ENCODE results near the gene BZW2.

The BZW2 gene

DNA sequence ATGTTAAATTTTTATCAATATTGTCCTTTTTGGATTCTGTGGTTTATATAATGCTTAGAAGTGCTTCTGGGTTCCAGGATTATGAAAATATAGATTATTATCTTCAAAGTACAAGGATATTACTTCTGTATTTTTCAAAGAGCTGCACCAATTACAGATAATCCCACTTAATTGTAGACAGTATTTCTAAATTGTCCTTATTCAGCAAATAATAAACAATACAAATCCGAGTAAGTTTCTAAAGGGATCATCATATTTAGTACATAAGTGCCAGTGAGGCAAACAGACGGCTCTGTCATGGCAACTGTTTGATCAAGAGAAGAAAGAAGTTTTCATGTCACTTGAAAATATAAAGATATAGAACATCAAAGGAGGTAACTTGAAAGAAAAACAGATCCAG is 19.6 kb upstream of the BZW2 start:
- Histone ChIP-seq H3K36me3 (ENCODE audit: control insufficient read depth in 1 of 2, insufficient read depth in 2 of 2, low read depth in 1 of 2, low read length in 2 of 2) (peaks cover 6 to 53% of the 10 kb centered on the region in 2 experiments), H3K14ac (ENCODE audit: low read length in 2 of 2) (no peak overlapping the region), H3K4ac (ENCODE audit: low read depth in 1 of 2, low read length in 2 of 2) (no peak overlapping the region), H2BK5ac (ENCODE audit: low read depth, low read length, poor library complexity, severe bottlenecking) (no peak overlapping the region), H3K27me3 (ENCODE audit: control insufficient read depth in 1 of 2, insufficient read depth in 1 of 2, low read length in 2 of 2) (no peaks in the 10 kb centered on the region), H3K4me2 (ENCODE audit: low read length, poor library complexity, severe bottlenecking) (no peak overlapping the region), H2AK5ac (ENCODE audit: low read length, severe bottlenecking) (no peak overlapping the region), H3K23ac (ENCODE audit: low read length in 2 of 2) (no peak overlapping the region), H2BK120ac (ENCODE audit: low read depth, low read length) (no peak overlapping the region), H3K18ac (ENCODE audit: low read depth in 1 of 2, low read length in 2 of 2) (no peak overlapping the region), H4K8ac (ENCODE audit: low read length) (no peak overlapping the region), H3K9me3 (ENCODE audit: control insufficient read depth, low read length) (no peaks in the 10 kb centered on the region), H2BK15ac (ENCODE audit: low read depth, poor library complexity, severe bottlenecking) (no peak overlapping the region), H3K79me1 (replicated peaks; ENCODE audit: low read length, poor library complexity, severe bottlenecking) (peaks cover 15% of the 10 kb centered on the region), H3K27ac (ENCODE audit: low read length, poor library complexity, severe bottlenecking) (no peak overlapping the region), H3K4me3 (ENCODE audit: insufficient read depth in 1 of 2, low read depth in 1 of 2, low read length in 2 of 2) (no peak overlapping the region), H3K4me1 (ENCODE audit: control insufficient read depth, insufficient read depth, low read depth, low read length) (no peaks in the 10 kb centered on the region), H2BK12ac (ENCODE audit: low read length in 2 of 2) (no peak overlapping the region), H4K91ac (ENCODE audit: low read length) (no peak overlapping the region), H3K9ac (ENCODE audit: low read length) (no peak overlapping the region), H2AFZ (ENCODE audit: low read depth, low read length) (no peak overlapping the region)
- no peak for DNase-seq
- WGBS: no CpG with 5 or more reads among the region's 2 CpGs

DNA sequence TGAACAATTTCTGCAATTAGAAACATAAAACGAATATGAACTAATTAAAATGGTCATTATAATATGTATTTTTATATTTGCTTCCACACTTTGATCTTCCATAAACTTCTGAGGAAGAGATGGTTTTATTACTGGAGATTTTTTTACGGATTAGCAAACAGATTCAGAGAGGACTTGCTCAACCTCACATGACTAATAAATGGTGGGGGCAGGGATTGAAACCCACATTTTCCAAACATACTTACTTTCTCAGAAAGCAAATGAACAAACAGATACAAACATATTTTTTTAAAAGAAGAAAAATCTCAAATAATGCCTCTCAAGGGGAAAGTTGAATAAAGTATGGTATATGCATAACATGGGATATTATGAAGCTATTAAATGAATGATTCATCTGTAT is 18.7 kb upstream of the BZW2 start:
- Histone ChIP-seq H3K27me3 (ENCODE audit: control insufficient read depth in 1 of 2, insufficient read depth in 1 of 2, low read length in 2 of 2) (no peaks in the 10 kb centered on the region), H3K18ac (ENCODE audit: low read depth in 1 of 2, low read length in 2 of 2) (no peak overlapping the region), H4K8ac (ENCODE audit: low read length) (no peak overlapping the region), H3K79me1 (replicated peaks; ENCODE audit: low read length, poor library complexity, severe bottlenecking) (peaks cover 15% of the 10 kb centered on the region), H3K4me1 (ENCODE audit: control insufficient read depth, insufficient read depth, low read depth, low read length) (no peaks in the 10 kb centered on the region), H2AFZ (ENCODE audit: low read depth, low read length) (no peak overlapping the region), H3K9me3 (ENCODE audit: control insufficient read depth, low read length) (no peaks in the 10 kb centered on the region), H2BK12ac (ENCODE audit: low read length in 2 of 2) (no peak overlapping the region), H3K4me2 (ENCODE audit: low read length, poor library complexity, severe bottlenecking) (no peak overlapping the region), H3K23ac (ENCODE audit: low read length in 2 of 2) (no peak overlapping the region), H3K4me3 (ENCODE audit: insufficient read depth in 1 of 2, low read depth in 1 of 2, low read length in 2 of 2) (no peak overlapping the region), H2BK15ac (ENCODE audit: low read depth, poor library complexity, severe bottlenecking) (no peak overlapping the region), H3K36me3 (ENCODE audit: control insufficient read depth in 1 of 2, insufficient read depth in 2 of 2, low read depth in 1 of 2, low read length in 2 of 2) (peaks cover 6 to 50% of the 10 kb centered on the region in 2 experiments), H3K27ac (ENCODE audit: low read length, poor library complexity, severe bottlenecking) (no peak overlapping the region), H4K91ac (ENCODE audit: low read length) (no peak overlapping the region), H2BK120ac (ENCODE audit: low read depth, low read length) (no peak overlapping the region), H3K9ac (ENCODE audit: low read length) (peak overlapping the region; percentile 39), H3K14ac (ENCODE audit: low read length in 2 of 2) (no peak overlapping the region), H2AK5ac (ENCODE audit: low read length, severe bottlenecking) (no peak overlapping the region), H3K4ac (ENCODE audit: low read depth in 1 of 2, low read length in 2 of 2) (no peak overlapping the region), H2BK5ac (ENCODE audit: low read depth, low read length, poor library complexity, severe bottlenecking) (no peak overlapping the region)
- WGBS: no CpG with 5 or more reads among the region's 2 CpGs
- DNase-seq: peak; percentile 60

DNA sequence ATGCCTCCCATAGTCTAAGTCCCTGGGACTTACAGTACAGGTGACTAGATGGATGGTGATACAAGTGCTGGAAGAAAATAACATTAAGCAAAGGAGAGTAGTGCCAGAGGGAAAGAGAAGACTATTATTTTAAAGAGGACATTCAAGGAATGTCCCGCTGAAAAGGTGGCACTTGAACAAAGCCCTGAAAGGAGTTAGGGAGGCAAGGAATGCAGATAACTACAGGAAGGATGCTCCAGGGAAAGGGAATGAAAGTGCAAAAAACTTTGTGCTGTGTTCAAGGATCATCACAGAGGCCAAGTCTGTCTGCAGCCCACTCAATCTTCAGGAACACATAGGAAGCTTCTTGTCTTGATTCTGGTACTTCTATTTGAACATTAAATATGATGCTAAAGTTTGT is 15.3 kb upstream of the BZW2 start:
- Histone ChIP-seq H3K27ac (ENCODE audit: low read length, poor library complexity, severe bottlenecking) (no peak overlapping the region), H3K18ac (ENCODE audit: low read depth in 1 of 2, low read length in 2 of 2) (no peak overlapping the region), H2BK12ac (ENCODE audit: low read length in 2 of 2) (no peak overlapping the region), H3K4me1 (ENCODE audit: control insufficient read depth, insufficient read depth, low read depth, low read length) (no peaks in the 10 kb centered on the region), H3K4me2 (ENCODE audit: low read length, poor library complexity, severe bottlenecking) (no peak overlapping the region), H2BK120ac (ENCODE audit: low read depth, low read length) (no peak overlapping the region), H3K9me3 (ENCODE audit: control insufficient read depth, low read length) (no peaks in the 10 kb centered on the region), H2BK15ac (ENCODE audit: low read depth, poor library complexity, severe bottlenecking) (no peak overlapping the region), H2BK5ac (ENCODE audit: low read depth, low read length, poor library complexity, severe bottlenecking) (no peak overlapping the region), H3K9ac (ENCODE audit: low read length) (no peak overlapping the region), H3K36me3 (ENCODE audit: control insufficient read depth in 1 of 2, insufficient read depth in 2 of 2, low read depth in 1 of 2, low read length in 2 of 2) (peaks cover 3 to 31% of the 10 kb centered on the region in 2 experiments), H3K4ac (ENCODE audit: low read depth in 1 of 2, low read length in 2 of 2) (no peak overlapping the region), H3K23ac (ENCODE audit: low read length in 2 of 2) (no peak overlapping the region), H3K27me3 (ENCODE audit: control insufficient read depth in 1 of 2, insufficient read depth in 1 of 2, low read length in 2 of 2) (no peaks in the 10 kb centered on the region), H3K79me1 (replicated peaks; ENCODE audit: low read length, poor library complexity, severe bottlenecking) (peaks cover 17% of the 10 kb centered on the region), H4K91ac (ENCODE audit: low read length) (no peak overlapping the region), H3K4me3 (ENCODE audit: insufficient read depth in 1 of 2, low read depth in 1 of 2, low read length in 2 of 2) (no peak overlapping the region), H2AFZ (ENCODE audit: low read depth, low read length) (no peak overlapping the region), H2AK5ac (ENCODE audit: low read length, severe bottlenecking) (no peak overlapping the region), H4K8ac (ENCODE audit: low read length) (no peak overlapping the region), H3K14ac (ENCODE audit: low read length in 2 of 2) (no peak overlapping the region)
- DNase-seq: no peak
- 85% methylated on average over 1 of the region's 1 CpG for WGBS

DNA sequence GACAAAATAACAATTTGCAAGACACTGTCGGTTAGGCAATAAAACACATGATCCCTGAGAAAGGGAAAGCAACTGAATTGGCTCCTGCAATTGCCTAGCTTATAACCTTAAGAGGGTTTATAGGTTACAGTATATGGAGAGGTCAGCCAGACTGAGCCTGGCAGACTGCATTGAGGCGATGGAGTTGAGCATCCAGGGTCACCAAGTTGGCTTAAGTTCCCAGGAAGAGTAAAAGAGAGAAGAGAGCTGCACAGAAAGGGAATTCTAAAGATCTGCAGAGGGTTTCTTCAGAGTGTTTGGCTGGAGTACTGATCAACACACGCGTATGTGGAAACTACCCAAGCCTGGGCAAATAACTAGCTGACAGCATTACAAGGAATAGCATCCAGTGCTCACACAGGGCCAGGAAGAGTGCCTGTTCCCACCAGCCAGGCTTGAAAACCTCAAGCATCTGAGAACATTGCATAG is 11.7 kb upstream of the BZW2 start:
- no peak overlapping the region for H2BK15ac ChIP-seq (ENCODE audit: low read depth, poor library complexity, severe bottlenecking)
- no peak overlapping the region for H3K18ac ChIP-seq (ENCODE audit: low read depth in 1 of 2, low read length in 2 of 2)
- no peak overlapping the region for H3K27ac ChIP-seq (ENCODE audit: low read length, poor library complexity, severe bottlenecking)
- H3K27me3 ChIP-seq (ENCODE audit: control insufficient read depth in 1 of 2, insufficient read depth in 1 of 2, low read length in 2 of 2): no peaks in the 10 kb centered on the region
- no peak overlapping the region for H3K4me2 ChIP-seq (ENCODE audit: low read length, poor library complexity, severe bottlenecking)
- peaks cover 0 to 29% of the 10 kb centered on the region in 2 experiments for H3K36me3 ChIP-seq (ENCODE audit: control insufficient read depth in 1 of 2, insufficient read depth in 2 of 2, low read depth in 1 of 2, low read length in 2 of 2)
- H3K23ac ChIP-seq (ENCODE audit: low read length in 2 of 2): no peak overlapping the region
- H4K8ac ChIP-seq (ENCODE audit: low read length): no peak overlapping the region
- H3K4me1 ChIP-seq (ENCODE audit: control insufficient read depth, insufficient read depth, low read depth, low read length): no peaks in the 10 kb centered on the region
- peak overlapping the region; percentile 61 for H4K91ac ChIP-seq (ENCODE audit: low read length)
- H3K4me3 ChIP-seq (ENCODE audit: insufficient read depth in 1 of 2, low read depth in 1 of 2, low read length in 2 of 2): peak overlapping the region in 1 of 2 experiments; percentile 52
- 80% methylated on average over 4 of the region's 4 CpGs for WGBS
- H3K14ac ChIP-seq (ENCODE audit: low read length in 2 of 2): no peak overlapping the region
- no peak overlapping the region for H2BK5ac ChIP-seq (ENCODE audit: low read depth, low read length, poor library complexity, severe bottlenecking)
- H3K9ac ChIP-seq (ENCODE audit: low read length): peak overlapping the region; percentile 64
- H2BK12ac ChIP-seq (ENCODE audit: low read length in 2 of 2): no peak overlapping the region
- H2BK120ac ChIP-seq (ENCODE audit: low read depth, low read length): no peak overlapping the region
- H2AK5ac ChIP-seq (ENCODE audit: low read length, severe bottlenecking): no peak overlapping the region
- no peak overlapping the region for H2AFZ ChIP-seq (ENCODE audit: low read depth, low read length)
- H3K9me3 ChIP-seq (ENCODE audit: control insufficient read depth, low read length): no peaks in the 10 kb centered on the region
- H3K4ac ChIP-seq (ENCODE audit: low read depth in 1 of 2, low read length in 2 of 2): no peak overlapping the region
- peak; percentile 46 for DNase-seq
- peaks cover 8% of the 10 kb centered on the region for H3K79me1 ChIP-seq (replicated peaks; ENCODE audit: low read length, poor library complexity, severe bottlenecking)

Measured in mesenchymal stem cell (in vitro differentiated cells and primary cell).